Kidney tubule cell (primary cell): Measurements from ENCODE around the gene NDUFAF2.

Experiments used
- DNase-seq: peaks from one replicate; pipeline ENCODE4 v3.0.0-alpha.2; 2018; ENCODE audit warnings: low spot score

Gene NDUFAF2

DNA sequence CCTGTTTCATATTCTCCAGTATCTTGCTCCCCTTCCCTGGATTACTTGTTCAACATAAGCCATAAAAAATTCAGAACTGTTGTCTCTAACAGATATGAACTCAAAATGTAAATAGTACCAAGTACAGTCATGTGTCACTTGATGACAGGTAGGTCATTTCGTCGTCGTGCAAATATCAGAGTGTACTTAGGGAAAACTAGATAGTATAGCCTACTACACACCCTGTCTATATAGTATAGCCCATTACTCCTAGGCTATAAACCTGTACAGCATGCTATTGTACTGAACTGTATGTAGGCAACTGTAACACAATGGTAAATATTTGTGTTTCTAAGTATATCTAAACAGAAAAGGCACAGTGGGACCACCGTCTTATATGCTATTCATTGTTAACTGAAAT lies 178.1 kb downstream of the NDUFAF2 start:
- DNase-seq, result no peak

DNA sequence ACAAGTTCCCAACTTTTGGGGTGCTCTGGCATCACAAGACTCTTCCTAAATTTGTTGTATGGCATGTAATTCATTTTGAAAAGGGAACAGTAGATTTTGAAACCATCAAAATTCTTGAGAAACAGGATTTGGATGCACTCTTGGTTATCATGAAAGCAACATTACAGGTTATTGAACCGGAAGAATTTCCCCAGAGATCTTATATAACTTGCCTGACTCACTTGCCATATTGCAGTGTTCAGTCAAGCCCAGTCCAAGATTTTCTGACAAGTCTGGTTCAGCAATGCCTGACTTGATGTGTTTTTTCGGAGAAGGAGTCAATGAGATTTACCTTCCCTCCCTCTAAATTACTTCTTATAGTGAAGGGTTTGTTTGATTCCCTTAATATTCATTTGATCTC lies 185.3 kb downstream of the NDUFAF2 start:
- DNase-seq, result no peak

DNA sequence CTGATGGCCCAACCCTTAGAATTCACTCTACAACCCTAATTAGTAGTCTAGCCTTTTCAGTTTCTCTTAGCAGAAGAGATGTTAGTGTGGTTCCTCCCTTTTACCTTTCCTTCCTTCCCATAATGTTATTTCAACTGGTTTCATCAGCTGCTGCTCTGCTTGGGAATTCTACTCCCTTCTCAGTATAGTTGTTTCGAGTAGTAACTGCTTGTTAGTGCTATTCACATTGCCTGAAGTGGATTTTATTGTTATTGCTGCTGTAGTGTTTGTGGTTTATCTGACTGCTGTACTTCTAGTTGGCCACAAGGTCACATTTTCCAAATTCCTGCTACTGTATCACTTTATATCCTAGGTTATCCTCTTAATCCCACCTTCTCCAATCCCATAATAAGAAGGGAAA lies 187.6 kb downstream of the NDUFAF2 start:
- DNase-seq, result no peak

DNA sequence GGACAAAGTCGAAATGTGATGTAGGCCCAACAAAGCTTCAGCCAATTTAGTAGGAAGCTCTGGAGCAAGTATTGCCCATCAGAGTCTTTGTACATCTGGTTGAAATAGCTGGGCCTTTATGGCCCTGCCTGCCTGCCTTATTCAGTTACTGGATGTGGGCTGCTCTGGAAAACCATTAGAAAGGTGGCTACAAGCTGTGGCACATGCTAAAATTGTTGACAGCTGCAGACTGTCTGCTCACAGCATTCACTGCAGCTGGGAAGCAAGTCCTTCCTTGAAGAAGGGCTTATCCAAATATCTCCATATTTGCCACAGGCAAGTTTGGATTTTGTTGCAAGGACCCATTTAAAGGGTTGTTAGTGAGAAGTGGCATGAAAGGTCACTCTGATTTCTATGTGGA lies 192.8 kb downstream of the NDUFAF2 start:
- no peak for DNase-seq

DNA sequence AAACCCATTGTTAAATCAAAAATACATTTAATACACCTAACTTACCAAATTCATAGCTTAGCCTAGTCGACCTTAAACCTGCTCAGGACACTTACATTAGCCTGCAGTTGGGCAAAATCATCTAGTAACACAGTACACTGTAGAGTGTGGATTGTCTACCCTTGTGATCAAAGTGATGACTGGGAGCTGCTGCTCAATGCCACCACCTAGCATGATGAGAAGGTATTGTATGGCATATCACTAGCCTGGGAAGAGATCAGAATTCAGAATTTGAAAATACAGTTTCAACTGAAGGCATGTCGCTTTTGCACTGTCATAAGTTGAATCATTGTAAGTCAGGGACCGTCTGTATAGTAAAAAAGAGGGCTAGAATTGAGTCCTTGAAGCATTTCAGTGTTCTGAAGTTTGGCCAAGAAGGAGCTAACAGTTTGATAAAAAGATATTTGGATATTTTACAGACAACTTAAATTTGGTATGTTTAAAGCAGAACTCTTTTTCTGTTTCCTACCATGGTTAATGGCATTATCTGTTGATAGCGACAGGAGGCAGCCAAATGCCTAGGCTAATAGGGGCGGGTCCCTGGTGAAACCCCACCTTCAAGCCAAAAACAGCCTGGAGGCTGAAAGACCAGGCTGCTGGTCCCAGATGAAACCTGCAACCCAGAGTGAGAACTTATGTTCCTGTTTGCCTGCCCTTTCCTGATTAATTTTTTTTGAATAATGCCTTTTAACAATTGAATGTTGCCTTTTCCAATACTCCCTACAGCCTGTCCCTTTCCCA lies 194.3 kb downstream of the NDUFAF2 start:
- no peak for DNase-seq

DNA sequence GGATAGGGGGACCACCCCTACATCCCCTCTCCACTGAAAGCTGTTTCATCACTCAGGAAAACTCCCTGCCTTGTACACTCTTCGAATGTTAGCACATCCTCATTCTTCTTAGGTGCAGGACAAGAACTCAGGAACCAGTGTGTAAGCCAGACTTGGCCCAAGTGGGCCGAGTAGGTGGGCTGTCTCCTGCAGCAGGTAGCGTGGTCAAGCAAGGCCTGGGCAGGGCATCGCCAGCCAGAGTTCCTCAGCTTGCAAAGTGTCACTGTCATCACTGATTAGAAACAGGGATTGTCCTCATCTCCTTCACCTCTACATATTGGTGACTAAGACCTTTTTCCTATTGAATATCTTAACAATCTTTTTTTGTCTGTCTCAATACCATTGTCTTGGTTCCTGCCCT lies 194.9 kb downstream of the NDUFAF2 start:
- DNase-seq, result no peak

DNA sequence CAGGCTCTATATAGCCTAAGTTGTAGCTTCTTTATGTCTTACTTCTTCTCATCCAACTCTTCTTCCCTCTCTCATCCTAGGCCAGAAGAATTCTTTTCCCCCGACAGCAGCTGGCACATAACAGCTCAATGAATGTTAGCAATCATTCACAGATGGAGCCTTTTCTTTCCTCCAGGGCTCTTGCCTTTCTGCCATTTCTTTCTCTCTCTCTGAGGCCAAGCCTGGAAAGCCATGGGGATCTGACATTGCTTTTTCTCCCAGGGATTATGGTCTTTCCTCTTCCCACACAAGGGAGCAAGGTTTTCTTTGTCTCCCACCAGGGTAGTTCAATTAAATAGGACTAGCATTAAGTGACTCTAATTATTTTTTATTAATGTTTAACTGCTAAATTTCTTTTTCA lies 196.8 kb downstream of the NDUFAF2 start:
- no peak for DNase-seq

DNA sequence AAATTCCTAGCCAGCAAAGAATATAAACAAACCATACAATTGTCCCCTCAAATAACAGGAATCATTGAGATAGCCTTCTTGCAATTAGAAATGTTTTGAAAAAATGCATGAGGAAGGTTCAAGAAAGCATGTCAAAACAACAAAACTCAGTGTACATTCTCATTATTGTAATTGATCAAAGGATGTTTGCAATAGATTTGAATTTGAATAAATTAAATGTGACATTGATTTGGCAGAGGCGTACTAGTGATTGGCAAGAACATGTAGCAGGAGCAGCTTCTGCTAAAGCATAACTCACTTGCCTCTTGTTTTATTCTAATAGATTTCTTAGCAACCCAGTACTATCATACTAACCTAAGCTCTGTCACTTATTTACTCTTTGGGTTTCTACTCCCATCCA lies 197.4 kb downstream of the NDUFAF2 start:
- no peak for DNase-seq

DNA sequence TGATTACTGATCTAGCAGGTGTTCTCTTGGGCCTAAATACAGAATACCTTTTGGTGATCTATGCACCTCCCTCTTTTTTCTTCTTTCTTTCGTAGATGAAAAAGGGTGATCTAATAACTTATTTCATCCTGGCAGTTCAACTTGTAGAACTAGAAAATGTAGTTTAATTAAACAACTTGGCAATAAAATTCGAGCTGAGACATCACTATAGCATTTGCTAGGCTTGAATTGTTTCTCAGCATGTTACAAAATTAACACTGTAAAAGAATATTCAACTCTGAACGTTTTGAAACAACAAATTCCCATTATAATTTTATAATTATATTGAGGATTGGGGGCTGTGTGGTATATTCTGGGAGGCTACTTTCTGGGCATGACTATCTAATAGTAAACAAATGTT lies 197.8 kb downstream of the NDUFAF2 start:
- DNase-seq, result no peak

DNA sequence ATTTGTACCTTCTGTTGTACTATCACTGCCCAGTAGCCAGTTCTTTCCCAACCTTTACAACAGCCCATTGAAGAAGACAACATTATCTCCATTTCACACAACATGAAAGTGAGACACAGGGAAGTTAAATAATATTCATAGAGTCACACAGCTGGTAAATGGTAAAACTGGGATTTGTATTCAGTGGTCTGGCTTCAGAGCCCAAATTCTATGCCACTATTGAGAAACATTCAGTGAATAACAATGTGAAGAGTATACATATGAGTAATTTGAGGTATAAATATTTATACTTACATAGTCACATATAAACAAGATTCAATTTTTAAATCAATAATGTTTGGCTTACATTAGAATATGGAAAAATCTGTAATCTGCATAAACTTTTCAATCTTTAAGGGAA lies 203.5 kb downstream of the NDUFAF2 start:
- DNase-seq, result no peak

DNA sequence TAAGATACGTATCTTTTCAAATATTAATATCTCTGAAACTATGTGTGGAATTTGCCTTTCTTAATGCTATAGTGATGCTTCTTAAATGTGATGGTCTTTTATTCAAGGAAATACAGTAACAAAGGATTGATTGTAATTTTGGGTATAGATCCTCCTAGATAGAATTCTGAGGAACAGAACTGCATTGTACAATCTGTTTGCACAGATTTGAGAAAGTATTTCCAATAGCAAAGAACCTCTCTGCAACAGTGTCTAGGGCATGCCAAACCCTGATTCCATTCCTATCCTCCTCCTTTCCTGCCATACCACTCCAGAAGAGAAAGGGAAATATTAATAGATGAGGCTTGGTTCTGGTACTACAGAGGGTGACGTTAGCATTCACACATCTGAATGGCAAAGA lies 206.9 kb downstream of the NDUFAF2 start:
- no peak for DNase-seq

DNA sequence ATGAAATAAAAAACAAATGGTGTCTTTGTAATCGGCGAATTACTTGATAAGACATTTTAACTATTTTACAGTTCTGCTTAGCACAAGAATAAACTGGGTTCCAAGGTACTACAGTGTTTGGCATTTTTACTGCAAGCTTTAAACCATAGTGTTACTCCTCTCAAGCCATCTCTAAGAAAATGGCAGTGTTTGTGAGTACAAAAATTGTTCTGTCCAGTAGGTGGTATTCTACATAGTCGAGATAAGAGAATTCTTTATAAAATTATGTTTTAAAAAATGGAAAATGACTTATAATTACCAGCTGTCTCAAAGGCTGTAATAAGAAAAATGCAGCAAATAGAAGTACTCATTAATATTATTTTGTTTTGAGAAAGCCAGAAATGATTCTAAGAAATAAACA lies 214.1 kb downstream of the NDUFAF2 start:
- no peak for DNase-seq

DNA sequence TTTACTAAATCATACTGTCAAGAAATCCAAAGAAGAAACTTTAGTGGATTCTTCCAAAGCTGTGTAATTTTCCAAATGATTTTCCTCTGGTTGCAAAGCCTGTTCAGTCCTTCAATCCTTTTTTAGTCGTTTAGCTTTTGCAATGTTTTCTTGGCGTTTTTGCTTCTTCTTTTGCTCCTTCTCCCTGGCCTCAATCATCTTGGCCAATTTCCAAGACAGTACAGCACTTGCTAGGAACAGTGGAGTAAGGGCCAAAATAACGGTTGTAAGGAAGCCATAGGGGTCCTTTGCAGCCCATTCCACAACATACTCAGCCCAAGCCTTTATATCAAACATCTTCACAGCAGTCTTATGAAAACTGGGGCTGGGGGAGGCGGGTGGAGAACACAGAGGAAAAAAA lies 214.8 kb downstream of the NDUFAF2 start:
- DNase-seq, result no peak

DNA sequence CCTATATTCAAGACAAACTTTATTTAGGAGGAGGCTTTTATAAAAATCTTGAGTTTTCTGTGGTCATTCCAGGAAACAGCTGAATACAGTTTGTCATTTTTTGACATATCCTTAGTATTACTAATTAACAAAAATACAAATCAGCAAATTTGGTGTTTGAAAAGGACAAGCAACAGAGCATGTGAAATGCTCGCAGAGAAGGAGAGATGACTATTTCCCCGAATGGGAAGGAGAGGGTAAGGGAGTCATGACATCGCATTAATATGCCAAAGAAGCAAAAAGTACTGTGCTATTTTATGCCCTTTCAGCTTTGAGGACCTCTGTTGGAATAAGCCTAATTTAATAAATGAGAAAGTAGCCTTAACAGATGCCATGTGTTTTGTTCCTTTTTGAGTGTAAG lies 215.5 kb downstream of the NDUFAF2 start:
- no peak for DNase-seq

DNA sequence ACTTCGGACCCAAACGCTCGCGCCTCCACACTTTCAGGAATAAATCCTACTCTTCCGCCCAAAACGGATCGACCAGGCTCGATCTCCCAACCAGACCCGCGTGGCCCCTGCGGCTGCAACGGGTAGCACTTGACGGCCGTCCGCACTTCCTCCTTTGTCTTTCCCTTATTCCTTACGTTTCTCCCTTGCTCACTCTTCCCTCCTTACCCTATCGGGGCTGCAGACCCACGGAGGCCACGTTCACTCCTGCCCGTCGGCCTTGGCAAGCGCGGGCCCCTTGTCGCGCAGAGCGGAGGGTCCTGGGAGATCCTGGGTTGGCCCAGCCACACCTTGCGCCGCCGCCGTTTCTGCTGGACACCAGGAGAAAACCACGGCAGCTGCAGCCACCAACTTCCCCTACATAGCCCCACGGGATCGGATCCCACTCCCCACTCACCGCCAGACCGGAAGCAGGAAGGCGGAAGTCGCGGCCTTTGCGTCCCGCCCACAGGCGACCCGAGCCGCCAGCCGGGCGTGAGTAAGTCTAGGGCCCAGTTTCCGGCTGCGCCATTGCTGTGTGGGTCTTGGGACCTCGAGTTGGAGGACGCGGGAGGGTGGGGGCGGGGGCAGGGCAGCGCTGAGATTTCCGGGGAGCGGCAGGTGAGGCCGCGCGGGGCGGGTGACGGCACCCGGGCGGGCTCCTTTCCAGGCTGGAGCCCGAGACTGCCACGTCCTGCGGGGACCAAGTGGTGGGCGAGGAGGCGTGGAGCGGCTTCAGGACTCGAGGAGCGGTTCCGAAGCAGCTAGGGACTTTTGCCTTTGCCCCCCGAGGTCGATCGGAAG lies 217.2 kb downstream of the NDUFAF2 start, which contains the start of gene SMIM15:
Gene SMIM15 (minus strand): TSS at position 459 of the 822 bp plus-strand sequence. CDS start 2,297 bp downstream, outside the sequence.
- peak; percentile 96 for DNase-seq

DNA sequence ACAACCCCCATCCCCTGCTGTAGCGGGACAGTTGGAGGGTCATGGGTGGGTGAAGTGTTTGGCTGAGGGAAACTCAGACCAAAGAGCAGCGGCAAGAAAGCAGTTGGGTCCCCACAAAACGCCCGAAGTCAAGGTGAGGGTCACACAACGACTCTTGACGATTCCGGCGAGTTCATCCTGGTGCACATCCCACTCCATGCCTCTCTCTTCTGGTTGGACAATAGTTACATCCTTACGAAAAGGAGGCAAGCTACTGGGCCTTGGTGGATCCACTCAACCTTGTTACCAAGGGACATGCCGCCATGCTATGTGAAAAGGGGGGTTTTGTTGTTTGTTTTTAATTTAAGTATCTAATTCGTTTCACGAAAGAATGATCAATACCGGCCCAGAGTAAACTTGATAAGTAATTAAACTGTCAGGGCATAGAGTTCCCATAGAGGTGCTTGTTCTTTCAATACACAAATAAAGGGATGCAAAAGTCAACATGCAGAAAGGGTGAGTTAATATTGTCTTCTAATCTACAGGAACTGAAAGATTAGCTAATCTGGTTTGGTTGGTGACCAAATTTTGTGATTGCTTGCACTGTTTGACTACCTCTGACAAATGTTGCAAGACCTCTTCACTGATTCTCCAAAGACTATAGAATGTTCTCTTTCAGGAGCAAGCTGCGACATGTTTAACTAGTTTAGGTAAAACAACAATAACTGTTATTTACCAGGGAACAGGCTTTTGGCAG lies 218.0 kb downstream of the NDUFAF2 start:
- DNase-seq, result peak; percentile 61

DNA sequence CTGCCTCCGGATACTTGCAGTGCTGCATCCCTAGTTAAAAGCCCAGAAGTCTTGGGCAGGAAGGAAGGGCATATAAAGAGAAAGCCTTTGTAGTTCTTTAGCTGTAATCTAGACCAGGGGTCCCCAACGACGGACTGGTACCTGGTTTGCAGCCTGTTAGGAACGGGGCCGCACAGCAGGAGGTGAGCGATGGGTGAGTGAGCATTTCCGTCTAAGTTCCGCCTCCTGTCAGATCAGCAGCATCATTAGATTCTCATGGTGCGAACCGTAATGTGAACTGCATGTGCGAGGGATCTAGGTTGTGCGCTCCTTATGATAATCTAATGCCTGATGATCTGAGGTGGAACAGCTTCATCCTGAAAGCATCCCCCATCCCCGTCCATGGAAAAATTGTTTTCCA lies 218.9 kb downstream of the NDUFAF2 start:
- DNase-seq, result no peak

DNA sequence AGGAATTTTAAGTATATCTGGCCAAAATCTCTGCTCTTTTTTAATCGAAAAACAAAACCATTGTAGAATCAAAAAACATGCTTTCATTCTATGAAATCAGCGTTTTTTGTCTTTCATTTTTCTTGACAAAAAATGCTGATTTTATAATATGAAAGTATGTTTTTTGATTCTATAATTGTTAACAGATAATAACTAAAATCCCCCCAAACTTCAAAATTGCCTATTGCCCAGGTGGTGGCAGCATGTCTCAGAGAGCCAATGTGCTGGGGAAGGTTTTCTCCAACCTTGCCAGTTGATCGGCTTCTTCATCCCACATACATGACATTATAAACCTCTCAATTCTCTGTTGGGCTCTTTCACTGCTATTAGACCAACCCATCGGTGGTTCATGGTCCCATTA lies 222.4 kb downstream of the NDUFAF2 start:
- peak; percentile 53 for DNase-seq

DNA sequence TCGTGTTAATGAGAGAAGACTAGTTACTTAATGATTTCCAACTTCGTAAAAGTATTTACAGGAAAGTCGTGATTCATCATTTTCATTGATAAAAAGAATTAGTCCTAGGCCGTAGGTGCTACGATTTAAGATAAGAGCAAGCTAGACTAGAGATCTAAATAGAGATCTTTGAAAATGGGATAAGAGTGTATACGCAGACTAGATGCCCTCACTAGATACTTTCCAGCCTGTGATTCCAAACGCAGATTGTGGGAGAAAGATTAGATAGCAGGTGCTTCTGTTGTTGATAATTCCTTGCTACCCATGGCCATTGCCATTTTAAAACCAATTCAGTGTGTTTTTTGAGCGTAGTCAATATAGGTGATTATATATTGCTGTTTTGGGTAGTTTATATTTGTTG lies 223.9 kb downstream of the NDUFAF2 start:
- no peak for DNase-seq

DNA sequence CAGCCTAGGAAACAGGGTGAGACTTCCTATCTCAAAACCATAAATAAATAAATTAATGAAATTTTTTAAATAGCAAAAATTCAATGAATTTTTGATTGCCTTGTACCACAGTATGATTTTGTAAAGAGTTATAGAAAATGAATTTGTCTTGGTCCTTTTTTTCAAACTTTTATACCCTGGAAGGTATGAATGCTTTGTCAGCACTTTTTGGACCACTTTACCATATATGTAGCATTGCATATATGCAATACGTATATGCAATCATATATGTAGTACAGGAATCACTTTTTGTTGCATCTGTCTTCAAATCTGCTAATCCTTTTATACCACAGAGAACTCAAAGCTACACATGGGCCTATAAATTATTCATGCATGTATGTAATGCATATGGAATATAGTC lies 226.5 kb downstream of the NDUFAF2 start:
- no peak for DNase-seq

DNA sequence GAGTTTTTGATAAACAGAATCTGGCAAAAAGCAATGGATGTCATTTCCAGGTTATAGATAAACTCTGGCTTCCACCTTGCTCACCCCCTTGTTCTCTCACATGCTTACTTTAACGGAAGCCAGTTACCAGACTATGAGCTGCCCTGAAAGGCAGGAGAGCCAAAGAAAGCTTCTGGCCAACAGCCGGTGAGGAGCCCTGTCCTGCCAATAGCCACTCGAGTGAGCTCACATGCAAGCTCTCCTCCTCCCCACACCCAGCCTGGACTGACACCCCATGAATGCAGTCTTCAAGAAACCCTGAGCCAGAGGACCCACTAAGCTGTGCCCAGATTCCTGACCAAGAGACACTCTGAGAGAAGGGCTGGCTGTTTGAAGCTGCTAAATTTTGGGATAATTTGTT lies 231.6 kb downstream of the NDUFAF2 start:
- no peak for DNase-seq

DNA sequence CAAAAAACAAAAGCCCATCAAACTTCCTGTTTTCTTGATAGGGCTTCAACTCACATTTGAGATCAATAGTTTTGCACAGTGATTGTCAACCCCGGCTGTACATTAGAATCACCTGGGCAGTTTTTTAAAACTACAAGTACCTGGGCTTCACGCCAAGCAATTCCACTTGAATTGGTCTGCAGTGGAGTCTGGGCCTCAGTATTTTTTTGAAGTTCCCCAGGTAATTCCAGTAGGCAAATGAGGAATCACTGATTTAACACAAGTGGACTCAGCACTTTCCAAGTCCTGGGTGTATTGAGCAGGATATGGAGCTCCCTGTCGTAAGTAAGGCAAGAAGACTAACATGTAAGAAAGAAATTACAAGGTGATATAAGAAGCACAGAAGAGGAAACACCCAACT lies 232.1 kb downstream of the NDUFAF2 start:
- no peak for DNase-seq

DNA sequence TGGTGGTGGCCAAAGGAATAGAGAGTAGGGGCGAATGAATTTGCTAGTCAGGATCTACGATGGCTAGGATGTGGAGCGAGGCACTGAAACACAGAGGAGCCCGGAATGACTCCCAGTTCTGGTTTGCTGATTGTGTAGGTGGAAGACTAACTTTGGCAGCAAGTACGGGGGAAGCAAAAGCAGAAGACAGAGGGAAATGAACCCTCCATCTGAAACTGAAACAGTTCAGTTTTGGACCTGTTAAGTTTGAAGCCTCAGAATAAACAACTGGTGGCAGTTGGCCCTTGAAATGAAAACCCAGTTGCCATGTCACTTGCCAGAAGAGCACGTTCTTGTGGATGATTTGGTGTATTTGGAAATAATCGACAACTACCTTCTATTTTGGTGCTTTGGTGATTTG lies 232.7 kb downstream of the NDUFAF2 start:
- no peak for DNase-seq
